Activated B cell treated with CpG ODN at 0.5 μM for 24 hours (primary cell): ENCODE measurements around the gene DCHS1. TPM values are rescaled to one million over a fixed set of nuclear protein-coding genes. Genes with fewer than 3 reads are reported as not detected.

ENCODE experiments used
- ATAC-seq: fragments of 200-7000 bp; cut with Tn5 transposase; one replicate; pipeline ENCODE4 v1.10.0; 2021; ENCODE audit warnings: low read depth, mild to moderate bottlenecking, moderate library complexity
- CTCF ChIA-PET: fragments of 350-600 bp; sonication (Branson Sonifier 250); formaldehyde crosslinking; loops from one replicate; lab custom pipeline; 2021; ENCODE audit warnings: antibody characterized with exemption; lab: Charles Lee
- POLR2A ChIA-PET: fragments of 350-600 bp; sonication (Branson Sonifier 250); formaldehyde crosslinking; loops from one replicate; lab custom pipeline; 2021; ENCODE audit warnings: antibody characterized with exemption; lab: Charles Lee
- DNase-seq: peaks from one replicate; pipeline ENCODE4 v3.0.0; 2022
- H3K27ac Mint-ChIP-seq: one replicate; pipeline ENCODE4 v1.8.0; 2020; ENCODE audit warnings: mixed read lengths
- H3K27me3 Mint-ChIP-seq: one replicate; pipeline ENCODE4 v1.8.0; 2021; ENCODE audit warnings: mixed read lengths
- H3K36me3 Mint-ChIP-seq: one replicate; pipeline ENCODE4 v1.8.0; 2021; ENCODE audit warnings: low read depth, mixed read lengths
- H3K4me1 Mint-ChIP-seq: one replicate; pipeline ENCODE4 v1.8.0; 2021; ENCODE audit warnings: mixed read lengths
- H3K4me3 Mint-ChIP-seq: one replicate; pipeline ENCODE4 v1.8.0; 2020; ENCODE audit warnings: mild to moderate bottlenecking, mixed read lengths
- H3K9me3 Mint-ChIP-seq: one replicate; pipeline ENCODE4 v1.8.0; 2020; ENCODE audit warnings: mixed read lengths
- CTCF ChIP-seq: fragments of 200-600 bp; IDR thresholded peaks from one replicate; pipeline ENCODE4 v1.8.0; 2022; ENCODE audit warnings: antibody characterized with exemption, mild to moderate bottlenecking
- intact Hi-C: fragments of 100-400 bp; cut with micrococcal nuclease; formaldehyde crosslinking; loops from one replicate; pipeline ENCODE4 v1.15.1; 2024
- total RNA-seq: library from RNA; stranded (reverse); gene quantifications from 2 replicates; pipeline ENCODE4 v1.2.3, GENCODE V29; 2022

Gene DCHS1
- total RNA-seq, 1 donor from 2014 or later = 0.22 TPM

DNA sequence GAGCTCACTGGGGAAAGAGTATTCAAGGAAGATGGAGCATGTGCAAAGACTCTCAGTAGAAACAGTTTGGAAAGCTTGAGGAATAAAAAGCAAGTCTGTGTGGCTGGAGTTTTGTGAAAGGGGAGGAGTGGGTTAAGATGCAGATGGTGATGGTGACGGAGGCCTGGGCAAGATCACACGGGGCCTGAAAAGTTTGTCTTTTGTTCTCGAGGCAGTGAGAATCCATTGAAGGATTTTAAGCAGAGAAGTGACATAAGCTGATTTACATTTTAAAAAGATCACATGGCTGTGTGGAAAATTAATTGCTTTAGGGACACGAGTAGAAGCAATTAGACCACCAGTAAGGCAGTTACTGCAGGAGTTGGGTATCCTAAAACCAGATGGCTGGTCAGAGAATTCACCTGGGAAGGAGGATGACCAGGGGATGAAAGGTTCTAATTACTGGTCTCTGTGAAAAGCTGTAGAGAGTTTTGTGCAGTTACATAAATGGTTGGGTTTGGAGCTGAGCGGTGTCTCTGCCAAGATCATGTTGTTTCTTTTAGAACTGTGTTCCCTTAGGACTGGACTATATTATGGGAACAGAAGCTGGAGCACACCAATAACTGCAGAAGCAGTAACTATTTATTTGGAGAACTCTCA lies 59.3 kb downstream of the DCHS1 start:
- Mint-ChIP-seq H3K27ac (no peak overlapping the region), H3K4me1 (peaks cover 16% of the 10 kb centered on the region), H3K9me3 (no peaks in the 10 kb centered on the region), H3K4me3 (no peak overlapping the region), H3K27me3 (no peaks in the 10 kb centered on the region), H3K36me3 (peaks cover 87% of the 10 kb centered on the region)
- CTCF ChIA-PET = interaction anchor here (0.7 to 1.0 kb wide), 4 partner anchors 21 to 161 kb away, joined by 3 read pairs; no protein-coding TSS in a partner anchor
- ATAC-seq (no peak), DNase-seq (no peak)
- POLR2A ChIA-PET = no interaction called here
- intact Hi-C loops = no loop called here
- no peak for TF ChIP-seq CTCF

DNA sequence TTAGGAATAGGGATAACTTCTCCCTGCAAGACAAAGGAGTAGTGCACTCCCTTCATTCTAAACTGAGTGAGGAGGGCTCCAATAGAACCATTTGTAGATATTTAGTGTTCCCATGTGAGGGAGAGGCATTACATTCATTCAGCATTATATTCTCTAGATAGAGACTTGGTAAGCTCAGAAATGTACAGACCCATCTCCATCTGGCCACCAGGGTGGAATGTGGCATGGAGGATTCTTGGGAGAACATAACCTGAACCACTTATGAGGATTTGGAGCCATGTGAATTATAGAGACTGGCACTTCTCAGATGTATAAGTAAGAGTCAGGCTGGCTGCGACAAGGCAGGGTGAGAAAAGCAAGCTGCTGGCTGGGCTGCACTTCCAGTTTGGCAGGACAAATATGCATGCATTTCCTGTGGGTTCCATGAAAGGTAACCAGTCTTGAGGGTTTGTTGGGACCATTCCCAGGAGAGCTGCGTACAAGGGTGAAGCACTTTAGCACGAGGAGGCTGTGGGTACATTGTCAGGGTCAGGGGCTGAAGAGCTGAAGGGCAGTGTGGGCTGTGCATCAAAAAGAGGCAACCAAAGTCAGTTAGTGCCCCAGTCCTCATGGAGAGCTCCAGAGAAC lies 61.4 kb downstream of the DCHS1 start:
- intact Hi-C loops = no loop called here
- POLR2A ChIA-PET = no interaction called here

GRCh38 chr11:6588018-6588417 lies 67.6 kb downstream of the DCHS1 start:
- Mint-ChIP-seq H3K4me1 (no peaks in the 10 kb centered on the region), H3K9me3 (peaks cover 16% of the 10 kb centered on the region), H3K36me3 (peaks cover 51% of the 10 kb centered on the region), H3K27me3 (no peaks in the 10 kb centered on the region), H3K4me3 (no peak overlapping the region), H3K27ac (no peak overlapping the region)
- ChIA-PET POLR2A (no interaction called here), CTCF (no interaction called here)
- no peak for ATAC-seq
- no peak for TF ChIP-seq CTCF
- DNase-seq = no peak
- intact Hi-C loops = no loop called here

More for the DNA sequence above, 61.4 kb downstream of the DCHS1 start:
- Mint-ChIP-seq H3K27me3 (no peaks in the 10 kb centered on the region), H3K36me3 (peaks cover 79% of the 10 kb centered on the region), H3K4me3 (no peak overlapping the region), H3K27ac (no peak overlapping the region), H3K4me1 (peaks cover 10% of the 10 kb centered on the region), H3K9me3 (no peaks in the 10 kb centered on the region)
- DNase-seq = no peak
- no peak for ATAC-seq
- CTCF ChIA-PET = interaction anchor here (2.0 kb wide), 1 partner anchor 63 kb away, joined by 6 read pairs; no protein-coding TSS in a partner anchor
- TF ChIP-seq CTCF = no peak

DNA sequence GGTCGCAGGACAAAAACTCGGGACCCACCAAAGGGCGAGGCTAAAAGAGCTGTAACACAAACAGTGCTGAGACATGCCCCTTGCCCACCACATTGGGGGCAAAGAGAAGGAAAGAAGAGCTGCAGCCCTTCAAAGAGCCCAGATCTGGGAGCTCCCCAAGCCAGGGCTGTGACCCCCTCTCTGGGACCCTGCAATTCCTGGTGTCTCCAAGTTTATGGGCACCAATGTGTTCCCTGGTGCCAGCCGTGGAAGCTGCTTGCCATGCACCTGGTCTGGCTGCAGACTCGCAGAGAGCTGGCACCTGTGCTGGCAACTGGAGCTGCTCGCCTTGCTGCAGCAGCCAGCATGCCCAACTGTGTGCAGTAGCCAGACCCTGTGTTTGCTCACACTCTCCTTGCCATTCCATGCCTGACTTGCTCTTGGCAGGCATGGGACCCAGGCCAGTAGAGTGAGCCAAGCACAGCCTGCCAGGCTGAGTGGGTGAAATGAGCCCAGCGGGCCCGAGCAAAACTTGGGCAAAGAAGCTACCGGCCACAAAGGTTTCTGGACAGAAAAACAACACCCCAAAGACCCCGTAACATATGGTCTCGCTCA lies 68.2 kb downstream of the DCHS1 start:
- H3K27ac Mint-ChIP-seq = no peak overlapping the region
- intact Hi-C loops = no loop called here

More for the DNA sequence above, 68.2 kb downstream of the DCHS1 start:
- no peak for TF ChIP-seq CTCF
- H3K9me3 Mint-ChIP-seq = peaks cover 16% of the 10 kb centered on the region
- H3K36me3 Mint-ChIP-seq = peaks cover 50% of the 10 kb centered on the region
- H3K4me3 Mint-ChIP-seq = no peak overlapping the region
- DNase-seq = no peak
- H3K27me3 Mint-ChIP-seq = no peaks in the 10 kb centered on the region
- H3K4me1 Mint-ChIP-seq = no peaks in the 10 kb centered on the region
- ATAC-seq = no peak
- CTCF ChIA-PET = interaction anchor here (0.6 kb wide), 1 partner anchor 234 kb away, joined by 3 read pairs; no protein-coding TSS in a partner anchor
- POLR2A ChIA-PET = no interaction called here
